Measurements from ENCODE around the gene RIC8B. TPM values are rescaled to one million over a fixed set of nuclear protein-coding genes. Genes with fewer than 3 reads are reported as not detected.

The RIC8B gene
- total RNA-seq, 1 donor from 2014 or later = 19.7 TPM

GRCh38 chr12:106871477-106871876, 97.0 kb downstream of the RIC8B start:
- Histone ChIP-seq H4K20me1 (ENCODE audit: insufficient read depth, low read length) (peaks cover 10% of the 10 kb centered on the region), H3K27me3 (ENCODE audit: insufficient read depth, low read length) (no peaks in the 10 kb centered on the region), H3K9ac (ENCODE audit: low read length) (no peak overlapping the region), H3K27ac (ENCODE audit: low read depth, low read length) (no peak overlapping the region), H3K9me3 (ENCODE audit: insufficient read depth, low read depth, low read length) (no peaks in the 10 kb centered on the region), H3K36me3 (ENCODE audit: insufficient read depth, low read length) (peaks cover 5% of the 10 kb centered on the region), H3K4me3 (ENCODE audit: insufficient read depth, low read depth, low read length) (no peak overlapping the region), H3K79me2 (ENCODE audit: insufficient read depth, low read length) (no peaks in the 10 kb centered on the region), H2AFZ (ENCODE audit: low read depth, low read length) (no peak overlapping the region), H3K4me2 (ENCODE audit: low read length) (no peak overlapping the region), H3K4me1 (ENCODE audit: insufficient read depth, low read length) (no peaks in the 10 kb centered on the region)
- Mint-ChIP-seq H3K27me3 (ENCODE audit: low read depth, unreplicated experiment) (no peaks in the 10 kb centered on the region), H3K36me3 (ENCODE audit: low read depth, unreplicated experiment) (peaks cover 4% of the 10 kb centered on the region), H3K4me1 (ENCODE audit: low read depth, unreplicated experiment) (peaks cover 27% of the 10 kb centered on the region), H3K4me3 (ENCODE audit: unreplicated experiment) (no peak overlapping the region), H3K27ac (ENCODE audit: unreplicated experiment) (no peak overlapping the region), H3K9me3 (ENCODE audit: unreplicated experiment) (peaks cover 2% of the 10 kb centered on the region)
- TF ChIP-seq, protein P1, sequence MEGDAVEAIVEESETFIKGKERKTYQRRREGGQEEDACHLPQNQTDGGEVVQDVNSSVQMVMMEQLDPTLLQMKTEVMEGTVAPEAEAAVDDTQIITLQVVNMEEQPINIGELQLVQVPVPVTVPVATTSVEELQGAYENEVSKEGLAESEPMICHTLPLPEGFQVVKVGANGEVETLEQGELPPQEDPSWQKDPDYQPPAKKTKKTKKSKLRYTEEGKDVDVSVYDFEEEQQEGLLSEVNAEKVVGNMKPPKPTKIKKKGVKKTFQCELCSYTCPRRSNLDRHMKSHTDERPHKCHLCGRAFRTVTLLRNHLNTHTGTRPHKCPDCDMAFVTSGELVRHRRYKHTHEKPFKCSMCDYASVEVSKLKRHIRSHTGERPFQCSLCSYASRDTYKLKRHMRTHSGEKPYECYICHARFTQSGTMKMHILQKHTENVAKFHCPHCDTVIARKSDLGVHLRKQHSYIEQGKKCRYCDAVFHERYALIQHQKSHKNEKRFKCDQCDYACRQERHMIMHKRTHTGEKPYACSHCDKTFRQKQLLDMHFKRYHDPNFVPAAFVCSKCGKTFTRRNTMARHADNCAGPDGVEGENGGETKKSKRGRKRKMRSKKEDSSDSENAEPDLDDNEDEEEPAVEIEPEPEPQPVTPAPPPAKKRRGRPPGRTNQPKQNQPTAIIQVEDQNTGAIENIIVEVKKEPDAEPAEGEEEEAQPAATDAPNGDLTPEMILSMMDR (IDR thresholded peaks at IDR 0.05; ENCODE audit: insufficient read depth, low read depth, low read length) = no peak
- TF ChIP-seq EZH2 (IDR thresholded peaks at IDR 0.05; ENCODE audit: insufficient read depth, low read length) = no peak
- DNase-seq (ENCODE audit: low read depth) (peak; percentile 40), FAIRE-seq (no peak)

DNA sequence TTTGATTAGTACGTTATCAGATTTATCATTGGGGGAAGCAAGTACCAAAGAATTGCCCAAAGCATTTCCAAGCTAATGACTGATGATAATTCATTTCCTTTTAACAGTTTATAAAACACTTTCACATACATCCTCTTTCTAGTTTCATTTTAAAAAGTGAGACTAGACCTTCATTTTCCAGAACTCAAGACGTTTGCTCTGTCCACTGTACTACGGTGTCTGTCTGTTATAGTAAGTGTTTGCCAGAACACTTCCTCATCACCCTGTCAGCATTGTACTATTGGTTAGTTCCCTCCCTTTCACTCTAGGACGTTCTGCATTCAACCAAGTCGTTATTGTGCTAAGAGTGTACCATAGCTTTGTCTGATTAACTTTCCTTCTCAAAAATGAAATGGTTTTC, 99.5 kb downstream of the RIC8B start:
- Histone ChIP-seq H3K4me3 (ENCODE audit: insufficient read depth, low read depth, low read length) (no peak overlapping the region), H3K27me3 (ENCODE audit: insufficient read depth, low read length) (no peaks in the 10 kb centered on the region), H3K36me3 (ENCODE audit: insufficient read depth, low read length) (peaks cover 5% of the 10 kb centered on the region), H3K4me1 (ENCODE audit: insufficient read depth, low read length) (no peaks in the 10 kb centered on the region), H3K4me2 (ENCODE audit: low read length) (no peak overlapping the region), H3K9me3 (ENCODE audit: insufficient read depth, low read depth, low read length) (no peaks in the 10 kb centered on the region), H2AFZ (ENCODE audit: low read depth, low read length) (no peak overlapping the region), H3K79me2 (ENCODE audit: insufficient read depth, low read length) (no peaks in the 10 kb centered on the region), H3K27ac (ENCODE audit: low read depth, low read length) (no peak overlapping the region), H4K20me1 (ENCODE audit: insufficient read depth, low read length) (no peaks in the 10 kb centered on the region), H3K9ac (ENCODE audit: low read length) (no peak overlapping the region)
- Mint-ChIP-seq H3K27ac (ENCODE audit: unreplicated experiment) (no peak overlapping the region), H3K4me1 (ENCODE audit: low read depth, unreplicated experiment) (peaks cover 24% of the 10 kb centered on the region), H3K27me3 (ENCODE audit: low read depth, unreplicated experiment) (no peaks in the 10 kb centered on the region), H3K4me3 (ENCODE audit: unreplicated experiment) (no peak overlapping the region), H3K36me3 (ENCODE audit: low read depth, unreplicated experiment) (peaks cover 4% of the 10 kb centered on the region), H3K9me3 (ENCODE audit: unreplicated experiment) (peaks cover 2% of the 10 kb centered on the region)
- FAIRE-seq = peak; percentile 63
- no peak for TF ChIP-seq EZH2 (IDR thresholded peaks at IDR 0.05; ENCODE audit: insufficient read depth, low read length)
- TF ChIP-seq, protein P1 (IDR thresholded peaks at IDR 0.05; ENCODE audit: insufficient read depth, low read depth, low read length) = no peak
- DNase-seq (ENCODE audit: low read depth) = no peak

- no peaks in the 10 kb centered on the region for H3K4me1 ChIP-seq (ENCODE audit: insufficient read depth, low read length)
- peaks cover 12% of the 10 kb centered on the region for H3K36me3 Mint-ChIP-seq (ENCODE audit: low read depth, unreplicated experiment)
Measured at GRCh38 chr12:106878804-106879203, 104.3 kb downstream of the RIC8B start.

More at GRCh38 chr12:106878804-106879203, 104.3 kb downstream of the RIC8B start:
- no peak overlapping the region for H2AFZ ChIP-seq (ENCODE audit: low read depth, low read length)
- H4K20me1 ChIP-seq (ENCODE audit: insufficient read depth, low read length) = no peaks in the 10 kb centered on the region
- H3K9me3 Mint-ChIP-seq (ENCODE audit: unreplicated experiment) = no peaks in the 10 kb centered on the region
- H3K27ac ChIP-seq (ENCODE audit: low read depth, low read length) = no peak overlapping the region
- peaks cover 5% of the 10 kb centered on the region for H3K36me3 ChIP-seq (ENCODE audit: insufficient read depth, low read length)
- H3K4me2 ChIP-seq (ENCODE audit: low read length) = no peak overlapping the region
- H3K27ac Mint-ChIP-seq (ENCODE audit: unreplicated experiment) = no peak overlapping the region
- H3K79me2 ChIP-seq (ENCODE audit: insufficient read depth, low read length) = no peaks in the 10 kb centered on the region
- no peaks in the 10 kb centered on the region for H3K27me3 Mint-ChIP-seq (ENCODE audit: low read depth, unreplicated experiment)
- no peak for FAIRE-seq
- no peak overlapping the region for H3K4me3 Mint-ChIP-seq (ENCODE audit: unreplicated experiment)
- no peaks in the 10 kb centered on the region for H3K9me3 ChIP-seq (ENCODE audit: insufficient read depth, low read depth, low read length)
- no peak for TF ChIP-seq EZH2 (IDR thresholded peaks at IDR 0.05; ENCODE audit: insufficient read depth, low read length)
- TF ChIP-seq, protein P1 (IDR thresholded peaks at IDR 0.05; ENCODE audit: insufficient read depth, low read depth, low read length) = no peak
- no peak overlapping the region for H3K4me3 ChIP-seq (ENCODE audit: insufficient read depth, low read depth, low read length)
- DNase-seq (ENCODE audit: low read depth) = no peak
- H3K4me1 Mint-ChIP-seq (ENCODE audit: low read depth, unreplicated experiment) = peaks cover 20% of the 10 kb centered on the region
- no peaks in the 10 kb centered on the region for H3K27me3 ChIP-seq (ENCODE audit: insufficient read depth, low read length)
- H3K9ac ChIP-seq (ENCODE audit: low read length) = no peak overlapping the region

Measured in astrocyte (in vitro differentiated cells and primary cell).